Measurements from ENCODE around the gene TFDP1. TPM values are rescaled to one million over a fixed set of nuclear protein-coding genes. Genes with fewer than 3 reads are reported as not detected.

TFDP1 gene
- total and polyA plus RNA-seq, 8 donors: 27.3 to 207 (median 56.3) TPM

DNA sequence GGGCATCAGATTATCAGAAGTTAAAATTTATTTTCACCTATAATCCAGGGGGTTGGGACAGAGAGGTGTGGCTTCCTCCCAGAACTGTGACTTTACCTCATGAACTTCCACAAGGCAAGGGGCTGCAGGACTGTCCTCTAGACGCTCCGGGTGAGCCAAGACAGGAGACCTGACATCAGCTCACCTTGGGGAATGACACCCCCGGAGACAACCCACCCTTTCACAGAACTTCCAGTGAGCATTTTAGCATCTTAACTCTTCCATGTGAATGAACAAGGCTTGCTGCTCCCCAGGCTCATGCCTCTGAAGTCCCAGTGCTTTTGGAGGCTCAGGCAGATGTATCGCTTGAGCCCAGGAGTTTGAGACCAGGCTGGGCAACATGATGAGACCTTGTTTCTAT lies 29.4 kb upstream of the TFDP1 start:
- Histone ChIP-seq H3K36me3 (peaks cover 9 to 51% (median 42%) of the 10 kb centered on the region in 4 donors), H3K27me3 (no peaks in the 10 kb centered on the region), H3K27ac (no peak overlapping the region), H3K4me1 (no peaks in the 10 kb centered on the region), H3K9me3 (no peaks in the 10 kb centered on the region), H3K4me3 (no peak overlapping the region)
- TF ChIP-seq POLR2AphosphoS5 (IDR thresholded peaks at IDR 0.05) (no peak), CTCF (IDR thresholded peaks at IDR 0.05) (no peak), EP300 (IDR thresholded peaks at IDR 0.05) (no peak), POLR2A (IDR thresholded peaks at IDR 0.05) (no peak)
- 81 to 96% (median 93%) methylated on average over 4 of the region's 4 CpGs for WGBS, 5 donors
- intact Hi-C loops (cut with DNase I; ENCODE audit: low total_unique reads): no loop called here
- peak in 1 of 2 donors; percentile 4 for DNase-seq

- DNase-seq: peak in 1 of 2 donors; percentile 15
- H3K36me3 ChIP-seq: peaks cover under 1 to 32% (median 23%) of the 10 kb centered on the region in 4 donors
- H3K4me1 ChIP-seq: no peaks in the 10 kb centered on the region
- WGBS, 5 donors: 85 to 93% (median 87%) methylated on average over 5 of the region's 5 CpGs
- H3K27ac ChIP-seq: no peak overlapping the region
- intact Hi-C loops (cut with DNase I; ENCODE audit: low total_unique reads): no loop called here
- no peaks in the 10 kb centered on the region for H3K27me3 ChIP-seq
- TF ChIP-seq POLR2A (IDR thresholded peaks at IDR 0.05) (no peak), CTCF (IDR thresholded peaks at IDR 0.05) (no peak), POLR2AphosphoS5 (IDR thresholded peaks at IDR 0.05) (no peak), EP300 (IDR thresholded peaks at IDR 0.05) (no peak)
- H3K4me3 ChIP-seq: no peak overlapping the region
- H3K9me3 ChIP-seq: no peaks in the 10 kb centered on the region
These were observed 27.5 kb upstream of the TFDP1 start for GRCh38 chr13:113557013-113557412.

GRCh38 chr13:113558461-113558860 lies 26.1 kb upstream of the TFDP1 start:
- no peak for TF ChIP-seq CTCF (IDR thresholded peaks at IDR 0.05)
- no peak for TF ChIP-seq POLR2A (IDR thresholded peaks at IDR 0.05)
- TF ChIP-seq EP300 (IDR thresholded peaks at IDR 0.05): no peak
- TF ChIP-seq POLR2AphosphoS5 (IDR thresholded peaks at IDR 0.05): no peak
- peak in 1 of 2 donors; percentile 4 for DNase-seq
- 84 to 89% (median 87%) methylated on average over 4 to 6 of the region's 6 CpGs for WGBS, 5 donors
- Histone ChIP-seq H3K9me3 (no peaks in the 10 kb centered on the region), H3K27me3 (no peaks in the 10 kb centered on the region), H3K27ac (no peak overlapping the region), H3K36me3 (peaks cover 0 to 18% (median 9%) of the 10 kb centered on the region in 4 donors), H3K4me3 (no peak overlapping the region), H3K4me1 (peaks cover 0 to 8% (median 6%) of the 10 kb centered on the region in 4 donors)
- intact Hi-C loops (cut with DNase I; ENCODE audit: low total_unique reads): no loop called here

DNA sequence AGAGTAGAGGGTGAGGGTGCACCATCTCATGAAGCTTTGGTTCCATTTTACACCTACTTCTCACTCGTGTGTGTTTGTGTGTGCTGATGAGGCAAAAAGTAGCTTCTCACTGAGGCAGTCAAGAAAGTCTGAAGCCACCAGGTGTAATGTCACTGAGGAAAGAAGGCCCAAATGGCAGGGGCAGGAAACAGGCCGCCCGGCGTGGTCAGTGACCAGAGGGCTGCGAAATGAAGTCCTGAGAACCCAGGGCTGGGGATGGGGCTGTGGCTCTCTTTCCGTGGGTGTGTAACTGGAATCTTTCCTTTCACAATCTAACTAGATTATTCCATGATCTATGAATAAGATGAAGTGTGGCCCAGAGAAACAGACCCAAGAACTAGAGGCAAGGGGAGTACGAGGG lies 25.5 kb upstream of the TFDP1 start:
- DNase-seq: peak in 1 of 2 donors; percentile 3
- Histone ChIP-seq H3K36me3 (peaks cover 0 to 12% (median 3%) of the 10 kb centered on the region in 4 donors), H3K4me1 (peaks cover 0 to 8% (median 6%) of the 10 kb centered on the region in 4 donors), H3K4me3 (no peak overlapping the region), H3K27me3 (no peaks in the 10 kb centered on the region), H3K9me3 (no peaks in the 10 kb centered on the region), H3K27ac (no peak overlapping the region)
- TF ChIP-seq POLR2A (IDR thresholded peaks at IDR 0.05): no peak
- no peak for TF ChIP-seq EP300 (IDR thresholded peaks at IDR 0.05)
- TF ChIP-seq POLR2AphosphoS5 (IDR thresholded peaks at IDR 0.05): no peak
- no peak for TF ChIP-seq CTCF (IDR thresholded peaks at IDR 0.05)
- 82 to 87% (median 83%) methylated on average over 7 of the region's 7 CpGs for WGBS, 5 donors
- intact Hi-C loops (cut with DNase I; ENCODE audit: low total_unique reads): no loop called here
